Fibroblast of lung (primary cell): Measurements from ENCODE around the gene TNP2. TPM values are rescaled to one million over a fixed set of nuclear protein-coding genes. Genes with fewer than 3 reads are reported as not detected.
A peak's percentile ranks its signal among the peaks of the same experiment; 100 is the strongest.

Experiments
- DNase-seq, 2 donors: peaks; one replicate each; pipeline versions ENCODE4 v3.0.0 to v3.0.0-alpha.2; 2010; ENCODE audit warnings: low read depth in 2 of 2
- H2AFZ ChIP-seq: 2 replicates; pipeline ENCODE4 v1.5.1; 2012; ENCODE audit warnings: low read length, control low read depth, inconsistent platforms
- H3K27ac ChIP-seq: 2 replicates; pipeline ENCODE4 v1.5.1; 2011; ENCODE audit warnings: low read length, control low read depth; ENCODE audit not compliant: insufficient read depth
- H3K27me3 ChIP-seq: 2 replicates; pipeline ENCODE4 v1.5.1; 2011; ENCODE audit warnings: mild to moderate bottlenecking, low read length; ENCODE audit not compliant: control insufficient read depth, insufficient read depth
- H3K36me3 ChIP-seq: 2 replicates; pipeline ENCODE4 v1.5.1; 2011; ENCODE audit warnings: low read length; ENCODE audit not compliant: control insufficient read depth, insufficient read depth
- H3K4me1 ChIP-seq: 2 replicates; pipeline ENCODE4 v1.5.1; 2011; ENCODE audit warnings: low read length; ENCODE audit not compliant: control insufficient read depth, insufficient read depth; ENCODE audit errors: extremely low read depth
- H3K4me2 ChIP-seq: 2 replicates; pipeline ENCODE4 v1.5.1; 2011; ENCODE audit warnings: low read length, control low read depth; ENCODE audit not compliant: insufficient read depth; ENCODE audit errors: extremely low read depth
- H3K4me3 ChIP-seq, 4 experiments: fragments of 200-600 bp in 1 of 4; sonication (generic) in 1 of 4; replicated peaks in 1 of 4; 2 replicates each; pipeline ENCODE4 v1.5.1; 2011 to 2016; ENCODE audit warnings: low read length in 4 of 4, low read depth in 3 of 4, mild to moderate bottlenecking in 3 of 4, control low read depth in 2 of 4, inconsistent platforms in 1 of 4, mixed read lengths in 1 of 4; ENCODE audit not compliant: insufficient read depth in 1 of 4; ENCODE audit errors: control extremely low read depth in 1 of 4
- H3K79me2 ChIP-seq: 2 replicates; pipeline ENCODE4 v1.5.1; 2012; ENCODE audit warnings: mild to moderate bottlenecking, low read length, inconsistent platforms; ENCODE audit not compliant: control insufficient read depth, insufficient read depth
- H3K9ac ChIP-seq: 2 replicates; pipeline ENCODE4 v1.5.1; 2011; ENCODE audit warnings: mild to moderate bottlenecking, low read length, control low read depth; ENCODE audit not compliant: insufficient read depth
- H3K9me3 ChIP-seq: 2 replicates; pipeline ENCODE4 v1.5.1; 2012; ENCODE audit warnings: low read depth, low read length; ENCODE audit not compliant: control insufficient read depth, insufficient read depth
- H4K20me1 ChIP-seq: 2 replicates; pipeline ENCODE4 v1.5.1; 2011; ENCODE audit warnings: low read length; ENCODE audit not compliant: control insufficient read depth, insufficient read depth; ENCODE audit errors: extremely low read depth
- EZH2 ChIP-seq: IDR thresholded peaks from 2 replicates; pipeline ENCODE4 v1.5.1; 2012; ENCODE audit warnings: low read length, control low read depth, mild to moderate bottlenecking; ENCODE audit errors: missing control alignments
- polyA plus RNA-seq, 2 donors: library from polyadenylated mRNA; depleted of rRNA in 1 of 2; stranded (reverse) in 1 of 2; unstranded in 1 of 2; fragments of >200 nt; gene quantifications; 2 replicates each; pipeline ENCODE4 v1.2.1, GENCODE V29; 2011 to 2012; ENCODE audit warnings: missing spikeins in 1 of 2
- total RNA-seq: library from RNA; depleted of rRNA; stranded (reverse); fragments of >200 nt; gene quantifications from 2 replicates; pipeline ENCODE4 v1.2.1, GENCODE V29; 2014
- TF ChIP-seq, protein P1 (sequence below), 2 donors: IDR thresholded peaks in 1 of 2; conservative IDR thresholded peaks in 1 of 2; 1 replicate in 1 of 2; 2 replicates in 1 of 2; pipeline ENCODE4 v1.5.1; 2011 to 2012; ENCODE audit warnings: low read length in 2 of 2, control low read depth in 1 of 2, inconsistent platforms in 1 of 2, low read depth in 1 of 2, mild to moderate bottlenecking in 1 of 2

TNP2 gene
- total and polyA plus RNA-seq, 2 donors (not counting 1 experiment from before 2014, with no cell fraction given), result not detected

DNA sequence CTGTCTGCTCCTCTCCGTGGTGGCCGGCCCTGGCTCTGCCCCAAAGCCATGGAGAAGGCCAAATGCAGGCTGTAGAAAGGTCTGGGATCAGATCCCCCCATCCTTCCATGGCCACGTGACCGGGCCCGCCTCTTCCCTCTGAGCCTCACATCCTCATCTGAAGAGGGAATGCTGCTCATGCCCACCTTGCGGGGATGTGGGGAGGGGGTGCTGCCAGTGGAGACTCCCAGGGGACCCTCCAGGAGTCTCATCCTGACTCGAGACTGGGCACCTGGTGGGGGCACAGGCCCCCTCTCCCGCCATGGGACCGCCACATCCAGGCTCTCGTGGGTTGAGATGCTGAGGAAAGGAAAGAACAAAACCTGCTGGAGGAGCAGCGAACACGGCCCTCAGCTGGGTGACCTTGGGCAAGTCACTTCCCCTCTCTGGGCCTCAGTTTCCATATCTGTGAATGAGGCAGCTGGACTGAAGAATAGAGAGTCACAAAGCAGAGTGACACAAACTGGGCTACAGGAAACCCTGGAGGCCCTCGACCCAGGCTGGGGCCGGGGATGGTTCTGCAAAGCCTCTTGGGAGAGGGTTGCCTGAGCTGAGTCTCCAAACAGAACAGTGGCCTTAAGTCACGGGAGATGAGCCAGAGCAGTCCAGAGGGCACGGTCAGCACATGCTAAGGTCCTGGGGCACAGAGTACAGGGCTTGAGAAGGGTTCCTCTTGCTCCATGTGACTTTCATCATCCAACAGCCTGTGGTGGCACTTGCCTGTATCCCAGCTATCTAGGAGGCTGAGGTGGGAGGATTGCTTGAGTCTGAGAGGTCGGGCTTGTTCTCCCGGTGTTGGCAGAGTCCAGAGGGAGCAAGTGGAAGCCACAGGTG, 43.2 kb downstream of the TNP2 start:
- Histone ChIP-seq H3K4me3 (peak overlapping the region in 1 of 4 experiments; percentile 12), H3K36me3 (no peaks in the 10 kb centered on the region), H3K27ac (no peak overlapping the region), H2AFZ (peak overlapping the region; percentile 83), H3K9ac (peak overlapping the region; percentile 26), H3K4me2 (peak overlapping the region; percentile 76), H3K9me3 (no peaks in the 10 kb centered on the region), H3K79me2 (no peaks in the 10 kb centered on the region), H4K20me1 (no peaks in the 10 kb centered on the region), H3K27me3 (no peaks in the 10 kb centered on the region), H3K4me1 (peaks cover 8% of the 10 kb centered on the region)
- DNase-seq, result no peak
- TF ChIP-seq, protein P1, sequence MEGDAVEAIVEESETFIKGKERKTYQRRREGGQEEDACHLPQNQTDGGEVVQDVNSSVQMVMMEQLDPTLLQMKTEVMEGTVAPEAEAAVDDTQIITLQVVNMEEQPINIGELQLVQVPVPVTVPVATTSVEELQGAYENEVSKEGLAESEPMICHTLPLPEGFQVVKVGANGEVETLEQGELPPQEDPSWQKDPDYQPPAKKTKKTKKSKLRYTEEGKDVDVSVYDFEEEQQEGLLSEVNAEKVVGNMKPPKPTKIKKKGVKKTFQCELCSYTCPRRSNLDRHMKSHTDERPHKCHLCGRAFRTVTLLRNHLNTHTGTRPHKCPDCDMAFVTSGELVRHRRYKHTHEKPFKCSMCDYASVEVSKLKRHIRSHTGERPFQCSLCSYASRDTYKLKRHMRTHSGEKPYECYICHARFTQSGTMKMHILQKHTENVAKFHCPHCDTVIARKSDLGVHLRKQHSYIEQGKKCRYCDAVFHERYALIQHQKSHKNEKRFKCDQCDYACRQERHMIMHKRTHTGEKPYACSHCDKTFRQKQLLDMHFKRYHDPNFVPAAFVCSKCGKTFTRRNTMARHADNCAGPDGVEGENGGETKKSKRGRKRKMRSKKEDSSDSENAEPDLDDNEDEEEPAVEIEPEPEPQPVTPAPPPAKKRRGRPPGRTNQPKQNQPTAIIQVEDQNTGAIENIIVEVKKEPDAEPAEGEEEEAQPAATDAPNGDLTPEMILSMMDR (conservative IDR thresholded peaks at IDR 0.05 in 1 of 2, IDR thresholded peaks at IDR 0.05 in 1 of 2; ENCODE audit: low read depth in 1 of 2, low read length in 2 of 2), result no peak
- no peak for TF ChIP-seq EZH2

DNA sequence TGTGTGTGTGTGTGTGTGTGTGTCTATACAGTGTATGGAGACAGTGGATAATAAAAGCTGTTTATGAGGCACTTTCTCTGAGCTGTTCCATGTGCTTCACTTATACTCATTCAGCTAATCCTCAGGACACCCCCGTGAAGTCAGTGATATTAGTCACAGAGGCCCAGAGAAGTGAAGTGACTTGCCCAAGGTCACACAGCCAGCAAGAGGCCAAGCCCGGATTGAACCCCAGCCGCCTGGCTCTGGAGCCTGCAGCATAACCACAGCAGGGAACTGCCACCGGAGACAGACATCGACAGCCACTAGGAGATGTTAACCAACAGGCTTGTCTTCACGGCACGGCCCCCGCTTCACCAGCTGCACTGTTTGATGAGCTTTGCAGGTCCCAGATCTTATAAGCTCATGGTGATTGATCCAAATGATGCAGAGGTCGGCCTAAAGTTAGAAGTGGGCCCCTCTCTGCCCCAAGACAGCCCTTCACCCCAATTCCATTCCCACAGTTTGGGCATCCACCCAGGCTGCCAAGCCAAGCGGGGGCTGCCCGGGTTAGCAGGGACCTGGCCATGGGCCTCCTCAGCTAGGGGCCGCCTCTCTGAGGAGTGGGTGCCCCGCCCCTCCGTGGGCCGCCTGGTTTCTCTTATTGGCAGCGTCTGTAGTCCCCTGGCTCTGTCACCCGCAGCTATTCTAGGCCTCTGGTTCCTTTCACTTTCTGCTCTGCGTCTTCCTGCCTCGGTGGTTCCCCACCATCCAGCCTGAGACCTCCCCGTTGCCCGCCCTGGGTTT, 44.0 kb downstream of the TNP2 start:
- TF ChIP-seq EZH2, result no peak
- TF ChIP-seq, protein P1 (conservative IDR thresholded peaks at IDR 0.05 in 1 of 2, IDR thresholded peaks at IDR 0.05 in 1 of 2; ENCODE audit: low read depth in 1 of 2, low read length in 2 of 2), result no peak
- Histone ChIP-seq H3K27me3 (no peaks in the 10 kb centered on the region), H3K9ac (peak overlapping the region; percentile 26), H3K4me1 (peaks cover 8% of the 10 kb centered on the region), H2AFZ (peak overlapping the region; percentile 83), H4K20me1 (no peaks in the 10 kb centered on the region), H3K79me2 (no peaks in the 10 kb centered on the region), H3K27ac (no peak overlapping the region), H3K4me2 (peak overlapping the region; percentile 76), H3K9me3 (no peaks in the 10 kb centered on the region), H3K36me3 (no peaks in the 10 kb centered on the region), H3K4me3 (peak overlapping the region in 1 of 4 experiments; percentile 12)
- no peak for DNase-seq
